Activated T-cell treated with anti-CD3 and anti-CD28 coated beads, Interleukin-2, amount 50 U/mL, for 4 hours (primary cell): ENCODE data around the gene CCSER1. TPM values are rescaled to one million over a fixed set of nuclear protein-coding genes. Genes with fewer than 3 reads are reported as not detected.

ENCODE experiments used
- ATAC-seq, 2 donors: fragments of 200-7000 bp; cut with Tn5 transposase; one replicate each; pipeline ENCODE4 v1.10.0; 2021
- DNase-seq: peaks from one replicate; pipeline ENCODE4 v3.0.0-alpha.2; 2020
- H3K27me3 Mint-ChIP-seq: one replicate; pipeline ENCODE4 v1.8.0; 2021; ENCODE audit warnings: low read depth, mixed read lengths
- H3K36me3 Mint-ChIP-seq: one replicate; pipeline ENCODE4 v1.8.0; 2022; ENCODE audit warnings: mixed read lengths; ENCODE audit not compliant: insufficient read depth
- H3K4me1 Mint-ChIP-seq: one replicate; pipeline ENCODE4 v1.8.0; 2021; ENCODE audit warnings: low read depth, mixed read lengths
- H3K4me3 Mint-ChIP-seq: one replicate; pipeline ENCODE4 v1.8.0; 2021; ENCODE audit warnings: mild to moderate bottlenecking, moderate library complexity, mixed read lengths
- H3K9me3 Mint-ChIP-seq: one replicate; pipeline ENCODE4 v1.8.0; 2021; ENCODE audit warnings: mixed read lengths
- total RNA-seq, 3 donors: library from RNA; stranded (reverse); gene quantifications; one replicate each; pipeline ENCODE4 v1.2.1, GENCODE V29; 2021

Gene CCSER1
- total RNA-seq, 3 donors from 2014 or later = 0.10 to 0.16 TPM; not detected in 1

GRCh38 chr4:90189178-90189577 is 62.0 kb downstream of the CCSER1 start:
- Mint-ChIP-seq H3K9me3 (no peaks in the 10 kb centered on the region), H3K4me3 (no peak overlapping the region), H3K36me3 (no peaks in the 10 kb centered on the region), H3K27me3 (no peaks in the 10 kb centered on the region), H3K4me1 (no peaks in the 10 kb centered on the region)
- no peak for ATAC-seq
- no peak for DNase-seq

- ATAC-seq = no peak
- Mint-ChIP-seq H3K27me3 (no peaks in the 10 kb centered on the region), H3K4me1 (no peaks in the 10 kb centered on the region), H3K4me3 (no peak overlapping the region), H3K36me3 (no peaks in the 10 kb centered on the region), H3K9me3 (no peaks in the 10 kb centered on the region)
- DNase-seq = no peak
Observed at GRCh38 chr4:90189946-90190345, 62.8 kb downstream of the CCSER1 start.

- H3K9me3 Mint-ChIP-seq = no peaks in the 10 kb centered on the region
- DNase-seq = no peak
Observed at GRCh38 chr4:90190525-90190924, 63.3 kb downstream of the CCSER1 start.

GRCh38 chr4:90198086-90198847 is 71.1 kb downstream of the CCSER1 start:
- H3K9me3 Mint-ChIP-seq = no peaks in the 10 kb centered on the region
- H3K27me3 Mint-ChIP-seq = no peaks in the 10 kb centered on the region
- no peaks in the 10 kb centered on the region for H3K36me3 Mint-ChIP-seq
- H3K4me3 Mint-ChIP-seq = no peak overlapping the region
- ATAC-seq = no peak
- no peak for DNase-seq
- H3K4me1 Mint-ChIP-seq = no peaks in the 10 kb centered on the region

More at GRCh38 chr4:90190525-90190924, 63.3 kb downstream of the CCSER1 start:
- ATAC-seq = no peak
- no peaks in the 10 kb centered on the region for H3K4me1 Mint-ChIP-seq
- H3K4me3 Mint-ChIP-seq = no peak overlapping the region
- no peaks in the 10 kb centered on the region for H3K27me3 Mint-ChIP-seq
- no peaks in the 10 kb centered on the region for H3K36me3 Mint-ChIP-seq

- ATAC-seq = no peak
- Mint-ChIP-seq H3K4me1 (no peaks in the 10 kb centered on the region), H3K4me3 (no peak overlapping the region), H3K36me3 (no peaks in the 10 kb centered on the region), H3K27me3 (no peaks in the 10 kb centered on the region), H3K9me3 (peaks cover 7% of the 10 kb centered on the region)
- DNase-seq = no peak
Observed at GRCh38 chr4:90207887-90208454, 80.8 kb downstream of the CCSER1 start.

- H3K36me3 Mint-ChIP-seq = no peaks in the 10 kb centered on the region
- H3K27me3 Mint-ChIP-seq = no peaks in the 10 kb centered on the region
- no peaks in the 10 kb centered on the region for H3K4me1 Mint-ChIP-seq
- H3K9me3 Mint-ChIP-seq = peaks cover 7% of the 10 kb centered on the region
- no peak overlapping the region for H3K4me3 Mint-ChIP-seq
- ATAC-seq (no peak), DNase-seq (no peak)
Observed at GRCh38 chr4:90209922-90210321, 82.7 kb downstream of the CCSER1 start.

GRCh38 chr4:90211174-90211573 is 84.0 kb downstream of the CCSER1 start:
- Mint-ChIP-seq H3K36me3 (no peaks in the 10 kb centered on the region), H3K4me3 (no peak overlapping the region), H3K27me3 (no peaks in the 10 kb centered on the region), H3K9me3 (peaks cover 4% of the 10 kb centered on the region), H3K4me1 (no peaks in the 10 kb centered on the region)
- ATAC-seq = no peak
- DNase-seq = no peak

- Mint-ChIP-seq H3K4me3 (no peak overlapping the region), H3K4me1 (no peaks in the 10 kb centered on the region), H3K27me3 (peaks cover 3% of the 10 kb centered on the region), H3K9me3 (no peaks in the 10 kb centered on the region), H3K36me3 (no peaks in the 10 kb centered on the region)
- no peak for ATAC-seq
- no peak for DNase-seq
Observed at GRCh38 chr4:90215286-90215685, 88.1 kb downstream of the CCSER1 start.

- ATAC-seq = no peak
- Mint-ChIP-seq H3K36me3 (no peaks in the 10 kb centered on the region), H3K27me3 (peaks cover 3% of the 10 kb centered on the region), H3K9me3 (no peaks in the 10 kb centered on the region), H3K4me3 (no peak overlapping the region), H3K4me1 (no peaks in the 10 kb centered on the region)
- no peak for DNase-seq
Observed at GRCh38 chr4:90219822-90220221, 92.6 kb downstream of the CCSER1 start.

GRCh38 chr4:90220459-90220858 is 93.3 kb downstream of the CCSER1 start:
- H3K27me3 Mint-ChIP-seq = peaks cover 3% of the 10 kb centered on the region
- H3K36me3 Mint-ChIP-seq = no peaks in the 10 kb centered on the region
- no peaks in the 10 kb centered on the region for H3K4me1 Mint-ChIP-seq
- no peak for DNase-seq
- no peaks in the 10 kb centered on the region for H3K9me3 Mint-ChIP-seq
- no peak for ATAC-seq
- no peak overlapping the region for H3K4me3 Mint-ChIP-seq

GRCh38 chr4:90226734-90227133 is 99.5 kb downstream of the CCSER1 start:
- no peak overlapping the region for H3K4me3 Mint-ChIP-seq
- H3K27me3 Mint-ChIP-seq = no peaks in the 10 kb centered on the region
- no peak for ATAC-seq
- H3K36me3 Mint-ChIP-seq = no peaks in the 10 kb centered on the region
- no peak for DNase-seq
- no peaks in the 10 kb centered on the region for H3K9me3 Mint-ChIP-seq
- no peaks in the 10 kb centered on the region for H3K4me1 Mint-ChIP-seq

- no peak for ATAC-seq
- Mint-ChIP-seq H3K36me3 (no peaks in the 10 kb centered on the region), H3K4me3 (no peak overlapping the region), H3K27me3 (no peaks in the 10 kb centered on the region), H3K4me1 (no peaks in the 10 kb centered on the region), H3K9me3 (no peaks in the 10 kb centered on the region)
- DNase-seq = no peak
Observed at GRCh38 chr4:90227177-90227576, 100.0 kb downstream of the CCSER1 start.

- Mint-ChIP-seq H3K9me3 (no peaks in the 10 kb centered on the region), H3K4me3 (no peak overlapping the region), H3K27me3 (no peaks in the 10 kb centered on the region), H3K4me1 (no peaks in the 10 kb centered on the region), H3K36me3 (no peaks in the 10 kb centered on the region)
- no peak for ATAC-seq
- DNase-seq = no peak
Observed at GRCh38 chr4:90234916-90235547, 107.8 kb downstream of the CCSER1 start.

- no peak overlapping the region for H3K4me3 Mint-ChIP-seq
- H3K4me1 Mint-ChIP-seq = no peaks in the 10 kb centered on the region
- no peaks in the 10 kb centered on the region for H3K36me3 Mint-ChIP-seq
- ATAC-seq (no peak), DNase-seq (no peak)
- no peaks in the 10 kb centered on the region for H3K27me3 Mint-ChIP-seq
- H3K9me3 Mint-ChIP-seq = no peaks in the 10 kb centered on the region
Observed at GRCh38 chr4:90237751-90238530, 110.7 kb downstream of the CCSER1 start.
